SU-DHL-6 (cell line): Measurements from ENCODE around the gene CCNQ.

Experiments used
- CTCF ChIP-seq: fragments of 200-600 bp; sonication (generic); IDR thresholded peaks from one replicate; pipeline ENCODE4 v1.5.1; 2017; ENCODE audit warnings: antibody characterized with exemption, mild to moderate bottlenecking, low read length, moderate library complexity; ENCODE audit not compliant: insufficient read depth, poor library complexity, severe bottlenecking
- EZH2phosphoT487 ChIP-seq: fragments of 200-600 bp; sonication (generic), shearing (Covaris generic); conservative IDR thresholded peaks from 2 replicates; pipeline ENCODE4 v1.6.1; 2018; ENCODE audit warnings: mild to moderate bottlenecking, antibody characterized with exemption, low read length, moderate library complexity, mixed read lengths

GRCh38 chrX:153588021-153588781 lies 10.7 kb downstream of the CCNQ start:
- TF ChIP-seq CTCF: no peak
- no peak for TF ChIP-seq EZH2phosphoT487
